Stimulated activated CD8-positive, alpha-beta memory T cell treated with anti-CD3 and anti-CD28 coated beads, Interleukin-4, amount 100 ng/mL, for 4 hours (primary cell): Measurements from ENCODE around the gene EML3.

Experiments
- DNase-seq, 2 donors: peaks; one replicate each; pipeline ENCODE4 v3.0.0-alpha.2; 2020; ENCODE audit warnings: low read depth in 2 of 2, low spot score in 1 of 2

The EML3 gene

DNA sequence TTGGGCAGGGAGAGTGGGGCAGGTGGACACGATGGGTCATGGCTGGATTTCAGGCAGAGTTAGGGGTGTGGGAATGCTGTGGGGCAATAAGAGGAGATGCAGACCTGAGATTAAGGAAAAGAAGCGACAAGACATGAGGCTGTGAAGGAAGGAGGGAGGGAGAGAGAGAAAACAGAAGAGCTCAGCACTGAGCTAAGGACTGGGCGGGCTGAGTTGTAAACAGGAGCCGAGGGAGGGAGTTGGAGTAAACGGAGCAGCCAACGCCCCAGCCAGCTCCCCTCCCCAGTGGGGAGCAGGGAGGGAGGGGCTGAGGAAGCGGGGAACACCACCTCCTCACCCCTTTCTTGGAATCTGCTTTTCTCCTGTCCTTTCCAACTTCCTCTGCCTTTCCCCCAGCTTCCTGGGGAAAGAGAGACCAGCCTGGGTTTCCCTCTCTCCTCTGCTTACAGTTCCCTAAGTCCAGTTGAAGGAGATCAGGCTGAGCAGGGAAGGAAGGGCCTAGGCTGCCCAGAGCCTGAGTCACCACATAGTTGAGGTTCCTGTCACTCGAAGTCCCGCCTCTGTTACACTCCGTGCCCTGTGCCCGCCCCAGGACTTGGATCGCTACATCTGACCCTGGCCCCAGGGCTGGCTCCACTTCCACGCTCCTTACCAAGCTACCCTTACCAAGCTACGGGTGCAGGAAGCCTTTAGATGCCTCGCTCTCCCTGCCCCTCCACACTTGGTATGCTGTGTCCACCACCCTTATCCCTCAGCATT, 59.3 kb downstream of the EML3 start:
- DNase-seq: no peak

GRCh38 chr11:62552485-62553079, 60.0 kb downstream of the EML3 start:
- no peak for DNase-seq
